ENCODE results near the gene AUTS2.

The AUTS2 gene

DNA sequence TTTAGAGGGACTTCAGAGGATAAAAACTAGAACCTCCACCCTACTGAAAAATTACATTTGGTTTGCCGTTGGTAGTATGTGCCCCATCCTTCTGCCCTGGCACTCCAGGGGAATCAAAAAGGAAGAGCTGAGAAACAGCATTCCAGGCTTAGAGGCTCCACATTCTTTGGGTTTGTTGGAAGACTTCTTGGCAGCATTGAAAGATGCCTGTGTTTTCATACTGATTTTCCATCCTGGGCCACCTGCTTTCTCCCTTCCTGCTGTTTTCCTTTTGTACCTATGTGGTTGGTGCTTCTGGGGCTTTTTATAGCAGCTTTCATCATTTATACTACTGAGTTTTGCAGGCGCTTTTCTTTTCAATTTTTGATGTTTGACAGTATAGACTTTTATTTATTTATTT, 61.7 kb downstream of the AUTS2 start:
- DNase-seq, result no peak

DNA sequence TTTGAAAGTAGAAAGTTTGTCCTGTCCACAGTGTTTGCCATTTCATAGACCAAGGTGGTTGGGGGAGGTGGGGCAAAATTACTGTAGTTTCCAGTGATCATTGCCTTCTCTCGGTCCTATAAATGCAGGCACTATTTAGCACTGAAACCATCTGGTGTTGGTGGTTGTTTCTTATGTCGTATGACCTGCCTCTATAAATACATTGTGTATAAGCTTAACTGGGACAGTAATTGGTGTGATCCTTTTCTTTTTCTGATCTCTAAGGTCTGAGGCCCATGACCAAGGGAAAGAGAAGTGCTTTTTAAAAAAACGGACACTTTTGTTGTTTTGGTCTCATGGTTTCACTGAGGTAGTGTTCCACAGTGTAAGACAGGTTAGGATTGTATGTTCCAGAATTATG, 63.1 kb downstream of the AUTS2 start:
- DNase-seq, result no peak

DNA sequence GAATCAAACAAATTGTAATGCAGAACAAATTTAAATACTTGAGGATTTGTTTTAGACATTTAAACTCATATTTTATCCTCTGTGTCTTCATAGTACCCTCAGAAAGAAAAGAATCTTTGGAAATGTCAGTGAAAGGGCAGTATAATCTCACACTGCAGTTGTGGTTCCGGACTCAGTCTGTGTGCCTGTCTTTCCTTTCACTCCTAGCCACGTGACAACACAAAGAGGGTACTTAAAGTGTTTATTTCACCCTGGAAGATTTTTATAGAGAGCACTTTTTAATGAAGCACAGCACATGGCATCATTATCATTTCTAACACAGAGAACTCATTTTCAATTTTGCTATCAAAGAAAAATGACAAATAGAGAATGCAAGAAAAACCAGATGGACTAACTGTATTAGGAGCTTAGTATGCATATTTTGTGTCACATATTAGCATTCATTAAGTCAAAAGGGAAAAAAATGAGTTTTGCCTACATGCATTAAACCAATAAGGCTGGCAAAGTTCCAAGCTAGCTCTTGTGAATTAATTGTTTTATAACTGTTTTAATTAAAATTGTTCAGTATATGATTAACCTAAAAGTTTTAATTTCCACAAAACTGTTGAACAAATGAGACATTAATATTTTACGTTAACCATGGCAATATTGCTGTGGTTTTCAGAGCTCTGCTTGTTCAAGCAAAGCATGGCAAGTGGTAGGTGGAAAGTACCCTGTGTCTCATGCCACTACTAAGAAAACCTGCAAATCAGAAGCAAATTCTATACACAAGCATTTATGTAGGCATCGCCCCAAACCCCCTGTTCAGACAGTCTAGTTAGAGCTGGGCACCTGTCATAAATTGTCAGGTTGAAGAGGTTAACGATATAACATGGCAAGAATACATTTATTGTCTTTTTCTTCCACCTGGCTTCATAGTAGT, 65.9 kb downstream of the AUTS2 start:
- DNase-seq, result no peak

DNA sequence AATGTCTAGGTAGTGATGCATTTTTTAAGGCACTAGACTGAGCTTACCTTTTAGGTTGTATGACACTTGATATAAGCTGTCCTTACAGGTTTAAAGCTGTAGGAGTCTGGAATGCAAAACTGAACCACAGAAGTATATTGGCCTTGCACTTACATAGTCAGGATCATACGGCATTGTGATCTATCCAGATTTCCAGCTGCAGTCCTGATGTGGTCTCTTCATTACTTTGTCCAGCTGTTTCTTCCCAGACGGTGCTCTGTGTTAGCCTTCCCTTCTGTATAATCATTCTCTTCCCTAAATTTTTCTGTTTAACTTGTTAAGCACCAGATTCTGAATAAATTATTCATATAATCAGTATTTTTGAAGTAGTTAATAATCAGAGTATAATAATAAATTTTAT, 67.1 kb downstream of the AUTS2 start:
- no peak for DNase-seq

DNA sequence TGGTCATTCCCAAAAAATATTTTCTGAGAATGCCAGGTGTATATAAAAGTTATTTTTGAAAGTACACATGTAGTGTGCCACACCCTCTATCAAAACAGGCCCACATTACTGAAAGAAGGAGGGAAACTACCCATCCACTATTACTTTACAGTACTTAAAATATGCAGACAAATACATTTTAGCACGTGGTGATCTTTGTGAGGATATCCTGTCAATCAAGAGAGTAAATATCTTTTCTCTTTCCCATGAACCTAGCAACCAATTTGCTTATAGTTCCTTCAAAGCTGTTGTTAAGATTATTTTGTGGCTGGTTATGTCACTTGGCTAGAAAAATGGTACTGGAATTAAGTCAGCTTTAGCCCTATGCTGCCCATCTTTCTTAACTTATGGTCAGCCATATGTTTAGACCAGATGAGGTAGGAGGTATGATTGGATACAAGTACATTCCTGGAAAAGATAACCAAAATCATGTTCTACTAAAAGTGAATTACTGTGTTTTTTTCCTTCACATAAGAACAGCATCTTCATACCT, 70.1 kb downstream of the AUTS2 start:
- DNase-seq, result no peak

DNA sequence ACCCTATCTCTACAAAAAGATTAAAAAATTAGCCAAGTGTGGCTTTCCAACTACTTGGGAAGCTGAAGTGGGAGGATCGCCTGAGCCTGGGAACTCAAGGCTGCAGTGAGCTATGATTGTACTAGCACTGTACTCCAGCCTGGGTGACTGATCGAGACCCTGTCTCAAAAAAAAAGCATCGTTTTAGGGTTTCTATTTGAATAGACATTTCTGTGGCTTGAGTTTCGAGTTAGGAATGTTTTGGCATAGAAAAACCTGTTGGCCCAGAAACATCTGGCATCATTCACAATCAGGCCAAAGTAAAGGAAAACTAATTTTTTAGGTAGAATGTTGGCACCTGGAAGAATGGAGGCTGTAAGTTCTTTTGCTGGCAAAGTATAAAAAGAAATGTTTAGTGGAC, 72.4 kb downstream of the AUTS2 start:
- DNase-seq, result no peak

DNA sequence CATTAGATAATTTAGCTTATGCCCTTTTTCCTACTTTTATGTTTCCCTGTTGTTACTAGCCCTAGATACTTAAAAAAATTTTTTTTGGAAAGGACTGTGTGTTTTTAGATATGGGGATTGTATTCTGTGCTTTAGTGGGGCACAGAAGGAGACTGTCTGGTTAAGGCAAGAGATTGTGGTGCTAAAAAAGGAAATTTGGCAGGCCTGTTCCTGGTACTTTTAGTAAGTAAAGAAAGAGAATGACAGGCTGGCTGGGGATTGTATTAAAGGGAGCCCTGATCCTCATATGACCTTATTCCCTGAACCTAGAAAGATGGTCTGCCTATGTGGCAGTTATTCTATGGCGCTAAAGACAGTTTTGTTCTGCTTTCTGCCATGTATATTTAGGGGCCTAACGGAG, 74.8 kb downstream of the AUTS2 start:
- no peak for DNase-seq

DNA sequence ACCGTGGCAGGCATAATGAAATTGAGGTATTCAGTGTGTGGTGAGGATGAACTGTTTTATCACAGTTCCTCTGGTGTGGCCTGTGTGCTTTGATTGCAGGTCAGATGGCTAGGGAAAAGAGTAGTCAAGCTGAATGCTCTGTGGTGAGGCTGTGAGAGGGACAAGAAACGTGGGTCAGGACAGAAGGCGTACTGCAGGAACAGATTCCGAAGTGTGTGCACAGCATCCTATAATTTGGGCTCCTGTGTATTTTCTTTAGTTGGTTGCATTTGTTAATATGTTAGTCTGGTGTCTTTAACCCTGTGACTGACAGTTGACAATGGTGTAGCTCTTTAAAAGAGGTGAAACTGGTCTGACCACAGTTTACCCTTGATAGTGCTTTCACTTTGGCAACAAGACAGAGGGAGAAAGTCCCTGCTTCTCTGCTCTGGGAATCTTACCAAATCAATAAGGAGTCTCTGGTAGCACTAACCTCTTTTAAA, 76.5 kb downstream of the AUTS2 start:
- no peak for DNase-seq

DNA sequence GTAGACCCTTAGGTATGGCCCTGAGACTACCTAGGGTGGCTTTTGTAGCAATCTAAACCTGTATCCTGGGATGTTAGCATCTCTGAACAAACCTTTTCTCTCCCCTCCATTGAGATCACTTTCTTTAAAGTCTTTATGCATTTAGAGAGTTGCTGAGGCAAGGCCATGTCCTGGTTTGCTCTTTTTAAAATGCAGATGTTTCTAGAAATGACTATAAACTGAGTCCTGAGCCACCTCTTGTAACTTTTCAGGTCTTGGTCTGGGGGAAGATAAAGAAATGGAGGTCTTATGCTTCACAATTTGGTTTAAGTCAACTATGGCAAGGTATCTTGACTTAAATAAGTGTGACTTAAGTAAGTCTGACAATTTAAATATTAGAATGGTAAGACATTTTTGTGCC, 78.0 kb downstream of the AUTS2 start:
- DNase-seq, result no peak

DNA sequence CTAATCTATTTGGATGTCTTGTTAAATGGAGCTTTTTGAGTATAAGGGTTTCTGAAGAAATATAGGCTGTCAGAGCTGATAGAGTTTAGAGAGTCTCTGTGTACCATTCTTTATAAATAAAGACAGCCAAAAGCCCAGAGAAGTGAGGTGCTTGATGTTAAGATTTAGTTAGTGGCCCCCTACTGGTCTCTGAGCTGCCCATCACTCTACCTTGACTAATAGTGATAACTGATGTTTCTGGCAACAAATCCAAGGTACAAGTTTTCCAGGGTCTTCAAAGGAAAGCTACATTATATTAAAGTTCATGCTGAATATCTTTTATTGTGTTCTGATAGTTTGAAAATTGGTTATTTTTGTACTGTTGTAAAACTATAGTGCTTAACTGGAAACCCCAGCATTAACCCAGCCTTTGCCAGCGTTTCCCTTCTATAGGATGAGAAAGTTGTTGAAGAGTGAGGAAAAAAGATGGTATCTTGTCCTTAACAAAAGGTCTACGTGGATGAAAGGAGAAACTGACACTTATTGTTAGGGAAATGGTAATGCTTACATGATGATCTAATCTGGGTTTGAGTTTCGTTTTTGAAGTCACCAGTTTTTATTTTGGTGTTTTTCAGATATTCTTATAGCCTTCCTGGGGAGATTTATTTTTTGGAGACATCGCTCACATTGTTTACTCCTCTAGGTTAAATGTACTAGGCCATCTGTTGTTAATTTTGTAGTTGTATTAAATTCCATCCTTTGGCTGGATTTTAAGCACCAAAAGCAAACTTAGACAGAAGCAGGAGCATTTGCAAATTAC, 79.0 kb downstream of the AUTS2 start:
- DNase-seq, result no peak

DNA sequence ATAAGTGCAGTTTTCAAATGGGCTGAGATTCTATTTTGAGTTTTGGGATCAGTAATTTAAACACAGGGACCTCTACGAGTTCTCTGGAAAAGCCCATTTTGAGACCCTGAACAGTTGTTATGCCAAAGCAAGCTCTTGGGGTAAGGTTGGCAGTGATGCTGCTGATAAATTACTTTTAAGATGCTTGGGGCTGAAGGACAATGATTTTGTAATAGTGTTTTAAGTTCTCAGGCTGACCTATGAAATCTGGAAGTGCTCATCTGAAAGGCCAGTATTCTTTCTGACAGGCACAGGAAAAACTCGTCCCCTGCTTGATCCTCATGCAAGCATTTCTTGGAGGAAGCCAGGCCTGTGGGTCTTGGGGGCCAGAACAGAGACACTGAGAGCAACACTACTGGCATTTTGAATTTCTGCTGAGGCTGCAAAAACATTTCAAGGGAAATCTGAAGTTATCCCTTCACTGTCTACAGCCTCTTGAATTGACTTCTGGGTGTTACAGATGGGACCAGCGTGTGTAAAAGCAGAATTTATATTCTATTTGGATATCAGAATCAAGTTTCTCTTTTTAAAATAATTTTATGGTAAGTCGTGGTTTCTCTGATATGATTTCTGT, 79.7 kb downstream of the AUTS2 start:
- DNase-seq, result no peak

DNA sequence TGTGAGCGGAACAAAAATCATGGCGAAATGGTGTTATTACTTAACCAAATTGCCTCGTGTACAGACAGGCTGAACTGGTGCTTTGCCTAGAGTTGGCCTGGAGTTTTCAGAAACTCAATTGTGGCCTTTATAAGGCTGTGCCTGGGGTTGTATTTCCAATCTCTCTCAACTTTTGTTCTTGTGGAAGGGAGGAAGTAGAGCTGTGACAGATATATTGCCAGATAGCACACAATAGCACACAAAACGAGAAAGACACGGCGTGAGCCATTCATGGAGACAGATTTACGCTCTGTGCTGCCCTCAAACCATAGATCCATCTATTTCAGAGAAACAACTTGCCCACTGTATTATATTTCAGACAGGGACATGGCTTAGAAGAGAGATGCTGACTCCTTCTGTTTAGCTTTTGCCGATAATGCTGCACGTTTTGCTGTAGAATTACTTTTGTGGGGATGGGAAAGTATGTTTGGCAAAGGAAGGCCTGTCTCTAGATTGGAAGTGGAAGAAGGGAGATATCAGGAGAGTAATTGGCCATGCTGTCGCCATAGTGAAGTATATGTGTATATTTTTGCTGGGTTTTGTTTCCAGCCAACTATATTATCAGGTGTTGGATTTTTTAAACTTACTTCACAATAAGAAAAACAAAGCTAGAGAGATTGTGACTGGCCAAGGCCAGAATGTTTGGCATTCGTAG, 80.4 kb downstream of the AUTS2 start:
- DNase-seq, result no peak

DNA sequence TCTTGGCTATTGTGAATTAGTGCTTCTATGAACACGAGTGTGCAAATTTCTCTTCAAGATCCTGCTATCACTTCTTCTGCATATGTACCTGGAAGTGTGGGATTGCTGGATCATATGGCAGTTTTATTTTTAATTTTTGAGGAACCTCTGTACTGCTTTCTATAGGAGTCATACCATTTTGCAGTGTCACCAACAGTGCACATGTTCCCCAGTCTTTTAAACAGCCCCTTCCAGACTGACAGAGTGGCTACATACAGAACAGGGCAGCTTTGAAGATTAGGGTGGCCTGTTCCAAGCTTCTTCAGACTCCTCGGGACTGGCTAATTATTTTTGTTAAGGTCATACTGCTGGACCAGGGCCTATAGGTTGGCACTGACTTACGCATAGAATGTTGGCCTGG, 82.9 kb downstream of the AUTS2 start:
- no peak for DNase-seq

DNA sequence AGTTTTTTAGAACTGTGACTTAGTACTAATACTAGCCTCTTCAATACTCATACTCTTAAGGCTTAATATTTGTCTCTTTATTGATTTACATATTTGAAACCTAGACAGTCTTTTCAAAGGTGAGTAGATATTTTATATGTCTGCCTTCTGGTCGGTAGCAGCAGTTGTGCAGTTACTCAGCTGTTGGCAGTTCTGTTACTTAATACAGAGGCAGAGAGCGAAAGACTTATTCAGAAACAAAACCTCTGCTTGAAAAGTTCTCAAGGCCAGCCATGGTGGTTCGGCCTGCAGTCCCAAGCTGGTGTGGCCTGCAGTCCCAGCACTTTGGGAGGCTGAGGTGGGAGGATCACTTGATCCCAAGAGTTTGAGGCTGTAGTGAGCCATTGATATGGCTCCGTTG, 84.2 kb downstream of the AUTS2 start:
- no peak for DNase-seq

DNA sequence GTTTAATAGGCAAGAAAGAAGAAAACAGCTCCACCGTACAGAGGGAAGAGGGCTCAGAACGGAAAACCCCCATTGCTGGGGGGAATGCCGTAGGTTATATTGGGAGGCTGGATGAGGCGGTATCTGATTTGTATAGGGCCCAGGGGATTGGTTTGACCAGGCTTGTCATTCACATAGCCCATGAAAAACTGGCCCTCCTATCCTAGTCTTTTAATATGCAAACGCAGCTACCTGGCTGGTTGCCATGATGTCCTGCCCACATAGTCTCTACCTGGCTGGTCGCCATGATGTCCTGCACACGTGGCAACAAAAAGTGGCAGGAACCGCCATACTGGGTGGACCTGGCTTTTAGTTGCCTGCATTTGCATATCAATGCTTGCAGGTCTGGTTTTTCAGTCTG, 84.7 kb downstream of the AUTS2 start:
- no peak for DNase-seq

DNA sequence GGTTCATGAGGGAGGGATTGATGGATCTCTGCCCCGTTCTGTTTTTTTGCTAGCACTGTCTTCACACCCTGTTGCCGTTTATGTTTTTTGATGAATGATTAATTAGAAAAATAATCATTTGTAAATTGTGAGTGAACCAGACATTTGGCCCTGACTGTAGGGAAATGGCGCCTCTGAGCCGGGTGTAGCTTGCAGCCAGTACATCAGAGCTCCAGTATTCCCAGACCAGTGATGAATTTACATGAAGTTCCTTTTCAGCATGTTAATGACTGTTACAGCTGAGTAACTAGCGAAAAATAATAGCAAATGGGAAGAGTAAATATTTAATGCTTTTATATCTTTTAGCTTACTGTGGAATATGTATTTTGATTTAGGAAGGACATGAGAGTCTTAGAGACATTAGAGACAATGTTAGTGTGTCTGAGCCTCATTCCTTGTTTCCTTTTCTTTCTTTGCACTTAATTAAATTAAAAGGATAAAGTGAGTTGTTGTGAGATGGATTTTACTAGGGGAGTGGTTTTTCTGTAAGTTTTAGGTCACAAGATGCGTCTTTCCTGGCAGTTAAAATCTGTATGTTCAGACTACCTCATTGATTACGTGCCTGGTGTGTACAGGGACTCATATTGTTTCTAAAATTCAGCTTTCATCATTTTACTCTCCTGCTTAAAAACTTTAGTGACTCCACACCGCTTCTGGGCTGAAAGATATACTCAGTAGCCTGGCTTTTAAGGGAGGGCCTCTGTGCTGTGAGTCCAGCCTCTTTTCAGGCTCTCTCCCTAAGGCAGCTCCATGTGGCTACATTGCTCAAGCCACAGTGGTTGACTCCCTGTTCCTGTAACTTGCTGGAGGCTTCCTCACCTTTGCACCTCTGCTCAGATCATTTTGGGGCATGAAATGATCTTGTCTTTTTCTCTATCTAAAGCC, 86.4 kb downstream of the AUTS2 start:
- DNase-seq, result no peak

DNA sequence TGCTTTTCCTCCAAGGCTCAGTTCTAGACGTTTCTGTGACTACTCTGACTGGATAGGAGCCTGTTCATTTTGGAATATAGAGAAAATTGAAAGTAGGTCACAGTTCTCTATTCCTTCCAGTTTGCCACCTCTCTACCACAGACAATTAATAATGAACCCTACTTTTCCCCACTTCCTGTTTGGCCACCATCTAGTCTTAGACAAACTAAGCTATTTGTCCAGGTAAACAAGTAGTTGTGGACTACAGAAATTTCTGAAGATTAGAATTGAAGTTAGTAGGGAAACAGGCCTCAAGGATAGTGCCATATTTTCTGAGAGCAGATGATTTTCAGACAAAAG, 87.0 kb downstream of the AUTS2 start:
- DNase-seq, result no peak

DNA sequence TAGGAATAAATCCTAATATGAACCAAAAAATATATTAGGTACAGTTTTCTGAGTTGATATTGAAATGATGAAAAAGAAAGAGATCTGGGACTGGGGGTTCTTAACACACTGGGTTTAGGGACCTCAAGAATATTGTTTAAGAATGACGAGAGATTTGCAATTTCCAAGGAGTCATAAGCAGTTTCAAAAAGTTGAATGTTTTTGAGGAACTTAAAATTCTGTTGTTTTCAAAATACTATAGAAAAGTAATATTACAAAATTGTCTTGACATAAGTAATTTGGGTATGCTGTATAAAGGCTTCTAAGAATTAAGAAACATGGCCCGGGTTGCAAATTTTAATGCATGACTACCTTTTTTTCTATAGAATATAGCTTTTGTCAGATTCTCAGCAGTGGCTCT, 88.1 kb downstream of the AUTS2 start:
- DNase-seq, result no peak

DNA sequence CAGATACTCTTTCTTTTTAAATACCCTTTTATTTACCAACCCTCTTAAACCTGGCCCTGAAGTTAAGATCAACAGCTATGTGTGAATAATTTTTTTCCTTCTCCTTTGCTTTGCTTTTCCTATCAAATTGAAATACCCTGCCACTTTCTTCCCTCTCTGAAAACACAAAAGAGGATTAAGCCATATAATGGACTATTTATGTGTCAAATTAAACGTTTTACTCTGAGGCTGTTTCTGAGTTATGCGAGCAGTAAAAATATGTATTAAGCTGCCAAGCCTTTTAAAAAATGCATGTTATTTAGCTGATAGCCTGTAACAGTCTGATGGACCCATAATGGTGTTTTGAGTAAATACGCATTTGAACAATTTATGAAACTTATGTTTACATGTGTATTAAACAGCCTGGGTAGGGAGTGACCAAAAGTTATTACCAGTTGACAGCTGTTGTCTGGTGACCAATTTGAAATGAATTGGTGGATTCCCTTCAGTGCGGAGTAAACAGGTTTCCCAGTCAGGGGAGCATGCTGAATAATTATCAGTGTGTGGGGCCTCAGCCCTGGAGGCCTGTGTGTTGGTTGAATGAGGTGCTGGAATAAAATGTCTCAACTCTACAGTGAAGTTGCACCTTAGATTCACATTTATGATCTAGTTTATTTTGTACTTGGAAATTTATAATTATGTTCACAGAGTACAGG, 89.6 kb downstream of the AUTS2 start:
- no peak for DNase-seq

DNA sequence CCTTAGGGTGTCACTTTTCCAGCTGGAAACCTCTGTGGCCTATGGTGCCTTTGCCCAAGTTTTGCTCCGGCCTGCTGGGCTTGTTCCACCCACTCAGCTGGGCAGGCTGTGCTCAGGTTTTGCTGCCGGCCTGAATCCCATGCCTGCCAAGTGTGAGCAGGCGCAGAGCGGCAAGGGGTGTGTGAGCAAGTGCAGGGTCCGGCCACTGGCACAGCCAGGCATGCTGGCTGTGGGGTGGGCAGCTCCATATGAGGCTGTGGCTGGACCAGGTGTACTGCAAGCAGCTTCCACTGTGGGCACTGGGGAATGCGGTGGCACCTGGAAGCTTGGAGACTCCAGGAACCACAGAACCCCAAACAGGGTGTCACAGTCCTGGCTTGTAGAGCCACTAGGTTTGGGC, 92.1 kb downstream of the AUTS2 start:
- DNase-seq, result no peak

DNA sequence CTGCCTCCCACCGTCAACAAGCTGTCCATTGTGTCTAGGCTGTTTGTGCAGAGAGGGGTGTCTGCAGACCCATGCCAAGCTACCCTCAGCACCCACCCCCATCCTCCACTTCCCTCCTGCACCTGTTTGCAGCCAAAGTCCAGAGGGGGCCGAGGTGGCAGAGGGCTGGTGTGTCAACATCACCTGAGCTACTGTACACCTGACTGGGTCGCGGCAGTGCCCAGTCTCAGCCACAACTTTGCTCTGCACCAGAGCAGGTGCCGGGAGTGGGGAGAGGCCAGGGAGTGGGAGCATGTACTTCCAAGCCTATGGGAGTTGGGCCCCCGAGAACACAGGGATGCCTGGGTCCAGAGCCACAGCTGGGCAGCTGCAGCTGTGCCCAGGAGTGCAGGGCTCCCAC, 93.1 kb downstream of the AUTS2 start:
- DNase-seq, result no peak
